Panc1 (cell line): ENCODE measurements around the gene TMEM175. TPM values are rescaled to one million over a fixed set of nuclear protein-coding genes. Genes with fewer than 3 reads are reported as not detected.

Source experiments
- ATAC-seq: fragments of 200-7000 bp; cut with Tn5 transposase; 2 replicates; pipeline ENCODE4 v1.9.1; 2020; ENCODE audit warnings: mild to moderate bottlenecking, moderate library complexity
- BruUV-seq: library from RNA; stranded (reverse); fragments of 400-500 nt; replicated peaks from 2 replicates; lab custom pipeline; 2021; lab: Mats Ljungman, UMichigan
- CTCF ChIA-PET: fragments of 300-600 bp; sonication (Branson Sonifier 250); formaldehyde crosslinking; loops from one replicate; lab custom pipeline; 2022; ENCODE audit warnings: antibody characterized with exemption; lab: Charles Lee
- POLR2A ChIA-PET: fragments of 300-600 bp; sonication (Branson Sonifier 250); formaldehyde crosslinking; loops from one replicate; lab custom pipeline; 2022; ENCODE audit warnings: antibody characterized with exemption; lab: Charles Lee
- DNase-seq: peaks from one replicate; pipeline ENCODE4 v3.0.0-alpha.2; 2010; ENCODE audit warnings: low read depth, low spot score
- H3K27ac ChIP-seq: 2 replicates; pipeline ENCODE4 v1.5.1; 2011; ENCODE audit warnings: mild to moderate bottlenecking, low read length, inconsistent platforms
- H3K27me3 ChIP-seq: fragments of 200-500 bp; sonication (Bioruptor generic); 2 replicates; pipeline ENCODE4 v1.6.0; 2014; ENCODE audit warnings: low read length, inconsistent platforms; ENCODE audit not compliant: control insufficient read depth, insufficient read depth
- H3K36me3 ChIP-seq: fragments of 200-500 bp; sonication (Bioruptor generic); 2 replicates; pipeline ENCODE4 v1.5.1; 2014; ENCODE audit warnings: inconsistent platforms, mild to moderate bottlenecking, low read length, moderate library complexity; ENCODE audit not compliant: control insufficient read depth, insufficient read depth
- H3K4me1 ChIP-seq: 2 replicates; pipeline ENCODE4 v1.5.1; 2011; ENCODE audit warnings: inconsistent platforms, mild to moderate bottlenecking, low read length, moderate library complexity; ENCODE audit not compliant: control insufficient read depth, insufficient read depth
- H3K4me3 ChIP-seq, 2 experiments: 2 replicates each; pipeline ENCODE4 v1.5.1; 2011 to 2012; ENCODE audit warnings: low read depth in 2 of 2, low read length in 2 of 2, mild to moderate bottlenecking in 2 of 2, inconsistent platforms in 1 of 2, moderate library complexity in 1 of 2
- H3K9me3 ChIP-seq: fragments of 200-500 bp; sonication (Bioruptor generic); 2 replicates; pipeline ENCODE4 v1.5.1; 2014; ENCODE audit warnings: low read depth, mild to moderate bottlenecking, inconsistent platforms, low read length, moderate library complexity; ENCODE audit not compliant: control insufficient read depth, insufficient read depth
- CTCF ChIP-seq: fragments of 450-650 bp; IDR thresholded peaks from 2 replicates; pipeline ENCODE4 v1.5.1; 2017; ENCODE audit warnings: mild to moderate bottlenecking
- POLR2AphosphoS5 ChIP-seq: IDR thresholded peaks from 2 replicates; pipeline ENCODE4 v1.6.1; 2012; ENCODE audit warnings: mild to moderate bottlenecking, low read depth, low read length, moderate library complexity
- REST ChIP-seq, 2 experiments: IDR thresholded peaks; 2 replicates each; pipeline ENCODE4 v1.6.1; 2011 to 2012; ENCODE audit warnings: low read depth in 2 of 2, control low read depth in 1 of 2, low read length in 1 of 2, mild to moderate bottlenecking in 1 of 2, moderate library complexity in 1 of 2; ENCODE audit not compliant: insufficient read depth in 1 of 2
- SIN3A ChIP-seq: IDR thresholded peaks from 2 replicates; pipeline ENCODE4 v1.6.1; 2012; ENCODE audit warnings: low read depth, mild to moderate bottlenecking, low read length, moderate library complexity, borderline replicate concordance; ENCODE audit not compliant: insufficient read depth
- TCF7L2 ChIP-seq: IDR thresholded peaks from 2 replicates; pipeline ENCODE4 v1.6.1; 2011; ENCODE audit warnings: mild to moderate bottlenecking, low read depth, low read length, inconsistent platforms
- in situ Hi-C: cut with HindIII; loops from 2 replicates; pipeline ENCODE4 v1.10.0; 2016; ENCODE audit warnings: low sequenced_read_pairs, low pct_unique_long_range_greater_than_20kb
- intact Hi-C: fragments of 100-400 bp; cut with micrococcal nuclease; formaldehyde crosslinking; loops from one replicate; pipeline ENCODE4 v1.10.0; 2022; ENCODE audit not compliant: unreplicated experiment
- total RNA-seq: library from RNA; stranded (reverse); gene quantifications from one replicate; pipeline ENCODE4 v1.2.1, GENCODE V29; 2021; ENCODE audit not compliant: unreplicated experiment

The TMEM175 gene
- total RNA-seq, 1 experiment from 2014 or later: 21.8 TPM

- in situ Hi-C loops: no loop called here
- ChIA-PET CTCF (no interaction called here), POLR2A (no interaction called here)
- Histone ChIP-seq H3K4me3 (no peak overlapping the region), H3K27ac (no peak overlapping the region), H3K9me3 (no peaks in the 10 kb centered on the region), H3K4me1 (no peaks in the 10 kb centered on the region), H3K36me3 (0 out of 2 replicates have a peak, but pooled peaks cover 2% of the 10 kb centered on the region), H3K27me3 (no peaks in the 10 kb centered on the region)
- intact Hi-C loops: no loop called here
- TF ChIP-seq CTCF (no peak), REST (IDR thresholded peaks at IDR 0.05; ENCODE audit: insufficient read depth in 1 of 2, low read depth in 2 of 2, low read length in 1 of 2) (no peak)
- DNase-seq (no peak), ATAC-seq (no peak)
- BruUV-seq: no TSS peak
Observed at GRCh38 chr4:915595-915994, 16.7 kb upstream of the TMEM175 start.

- in situ Hi-C loops (no loop called here), intact Hi-C loops (no loop called here)
- no TSS peak for BruUV-seq
- no peak for TF ChIP-seq SIN3A
- TF ChIP-seq CTCF: no peak
- no peak for TF ChIP-seq POLR2AphosphoS5
- TF ChIP-seq REST (IDR thresholded peaks at IDR 0.05; ENCODE audit: insufficient read depth in 1 of 2, low read depth in 2 of 2, low read length in 1 of 2): no peak
- no peak for TF ChIP-seq TCF7L2
- Histone ChIP-seq H3K4me1 (no peaks in the 10 kb centered on the region), H3K4me3 (no peak overlapping the region), H3K27me3 (no peaks in the 10 kb centered on the region), H3K27ac (no peak overlapping the region), H3K9me3 (no peaks in the 10 kb centered on the region), H3K36me3 (0 out of 2 replicates have a peak, but pooled peaks cover under 1% of the 10 kb centered on the region)
- CTCF ChIA-PET: no interaction called here
- DNase-seq: no peak
- POLR2A ChIA-PET: no interaction called here
- no peak for ATAC-seq
Observed at GRCh38 chr4:917466-917865, 14.8 kb upstream of the TMEM175 start.
